DOHH2 (cell line): ENCODE data around the gene MON2.
"Not testable (repeated sequence)": the region's sequence is repeated elsewhere in the genome, so short reads cannot be mapped to it uniquely, and the experiment has no call there.

Experiments used
- H3F3A ChIP-seq: fragments of 200-600 bp; sonication (generic), shearing (Covaris generic); 2 replicates; pipeline ENCODE4 v1.6.0; 2016; ENCODE audit warnings: antibody characterized with exemption, mild to moderate bottlenecking; ENCODE audit not compliant: control insufficient read depth, insufficient read depth
- H3K27ac ChIP-seq: fragments of 200-600 bp; sonication (generic); 2 replicates; pipeline ENCODE4 v1.5.1; 2014; ENCODE audit warnings: low read depth, mild to moderate bottlenecking, low read length, moderate library complexity
- H3K27me3 ChIP-seq: fragments of 200-600 bp; sonication (generic); 2 replicates; pipeline ENCODE4 v1.6.1; 2014; ENCODE audit warnings: mild to moderate bottlenecking, low read length, mixed read lengths; ENCODE audit not compliant: control insufficient read depth
- H3K36me3 ChIP-seq: fragments of 200-600 bp; sonication (generic); 2 replicates; pipeline ENCODE4 v1.6.1; 2014; ENCODE audit warnings: mild to moderate bottlenecking, low read length, moderate library complexity, mixed read lengths; ENCODE audit not compliant: control insufficient read depth
- H3K4me1 ChIP-seq: fragments of 200-600 bp; sonication (generic); 2 replicates; pipeline ENCODE4 v1.6.1; 2014; ENCODE audit warnings: mild to moderate bottlenecking, low read length, mixed read lengths; ENCODE audit not compliant: control insufficient read depth
- H3K4me2 ChIP-seq: fragments of 200-600 bp; sonication (generic); 2 replicates; pipeline ENCODE4 v1.6.0; 2014; ENCODE audit warnings: mild to moderate bottlenecking, low read length, moderate library complexity
- H3K4me3 ChIP-seq: fragments of 200-600 bp; sonication (generic); 2 replicates; pipeline ENCODE4 v1.5.1; 2014; ENCODE audit warnings: mild to moderate bottlenecking, low read length, mixed read lengths
- H3K79me2 ChIP-seq: fragments of 200-600 bp; sonication (generic); 2 replicates; pipeline ENCODE4 v1.6.1; 2014; ENCODE audit warnings: mild to moderate bottlenecking, low read length, mixed read lengths; ENCODE audit not compliant: control insufficient read depth
- H3K9me2 ChIP-seq: fragments of 200-600 bp; sonication (generic); replicated peaks from 2 replicates; pipeline ENCODE4 v1.6.1; 2014; ENCODE audit warnings: mild to moderate bottlenecking, low read length, mixed read lengths; ENCODE audit not compliant: control insufficient read depth
- H3K9me3 ChIP-seq: fragments of 200-600 bp; sonication (generic); 2 replicates; pipeline ENCODE4 v1.6.1; 2014; ENCODE audit warnings: antibody characterized with exemption, low read length, mixed read lengths; ENCODE audit not compliant: control insufficient read depth, insufficient read depth
- H4K20me1 ChIP-seq: fragments of 200-600 bp; sonication (generic); 2 replicates; pipeline ENCODE4 v1.6.0; 2014; ENCODE audit warnings: low read depth, mild to moderate bottlenecking, antibody characterized with exemption, low read length, moderate library complexity; ENCODE audit not compliant: control insufficient read depth, insufficient read depth
- EZH2phosphoT487 ChIP-seq: fragments of 200-600 bp; sonication (generic); IDR thresholded peaks from 2 replicates; pipeline ENCODE4 v1.6.1; 2017; ENCODE audit warnings: borderline replicate concordance, mild to moderate bottlenecking, antibody characterized with exemption, low read length, moderate library complexity, mixed read lengths
- TF ChIP-seq, protein P1 (sequence below): fragments of 200-600 bp; sonication (generic); IDR thresholded peaks from one replicate; pipeline ENCODE4 v1.5.1; 2014; ENCODE audit warnings: antibody characterized with exemption, mild to moderate bottlenecking, low read depth, low read length; ENCODE audit not compliant: poor library complexity, severe bottlenecking

Gene MON2

DNA sequence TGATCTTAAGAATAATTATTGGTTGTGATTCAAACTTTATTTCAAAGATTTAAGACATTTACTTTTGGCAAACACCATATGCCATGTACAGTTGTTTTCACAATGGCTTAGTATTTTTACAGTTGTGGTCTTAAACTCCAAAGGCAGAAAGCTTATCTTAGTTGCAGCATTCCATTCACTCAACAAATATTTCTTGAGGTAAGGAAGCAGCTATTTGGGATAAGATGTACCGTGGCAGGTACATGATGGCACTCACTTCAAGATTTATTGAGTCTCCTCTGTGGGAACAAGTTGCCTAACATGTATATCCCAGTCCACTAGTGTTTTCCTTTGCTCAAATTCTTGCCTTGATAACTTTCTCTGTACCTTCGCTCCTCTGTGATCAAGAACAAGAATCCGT lies 8.0 kb upstream of the MON2 start:
- H3K27me3 ChIP-seq: no peaks in the 10 kb centered on the region
- no peak for TF ChIP-seq EZH2phosphoT487
- TF ChIP-seq, protein P1, sequence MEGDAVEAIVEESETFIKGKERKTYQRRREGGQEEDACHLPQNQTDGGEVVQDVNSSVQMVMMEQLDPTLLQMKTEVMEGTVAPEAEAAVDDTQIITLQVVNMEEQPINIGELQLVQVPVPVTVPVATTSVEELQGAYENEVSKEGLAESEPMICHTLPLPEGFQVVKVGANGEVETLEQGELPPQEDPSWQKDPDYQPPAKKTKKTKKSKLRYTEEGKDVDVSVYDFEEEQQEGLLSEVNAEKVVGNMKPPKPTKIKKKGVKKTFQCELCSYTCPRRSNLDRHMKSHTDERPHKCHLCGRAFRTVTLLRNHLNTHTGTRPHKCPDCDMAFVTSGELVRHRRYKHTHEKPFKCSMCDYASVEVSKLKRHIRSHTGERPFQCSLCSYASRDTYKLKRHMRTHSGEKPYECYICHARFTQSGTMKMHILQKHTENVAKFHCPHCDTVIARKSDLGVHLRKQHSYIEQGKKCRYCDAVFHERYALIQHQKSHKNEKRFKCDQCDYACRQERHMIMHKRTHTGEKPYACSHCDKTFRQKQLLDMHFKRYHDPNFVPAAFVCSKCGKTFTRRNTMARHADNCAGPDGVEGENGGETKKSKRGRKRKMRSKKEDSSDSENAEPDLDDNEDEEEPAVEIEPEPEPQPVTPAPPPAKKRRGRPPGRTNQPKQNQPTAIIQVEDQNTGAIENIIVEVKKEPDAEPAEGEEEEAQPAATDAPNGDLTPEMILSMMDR: no peak
- H3K4me2 ChIP-seq: no peak overlapping the region
- no peak overlapping the region for H3K4me3 ChIP-seq
- no peak overlapping the region for H3K27ac ChIP-seq
- no peaks in the 10 kb centered on the region for H4K20me1 ChIP-seq
- H3K36me3 ChIP-seq: no peaks in the 10 kb centered on the region
- no peaks in the 10 kb centered on the region for H3K4me1 ChIP-seq
- peaks cover 12% of the 10 kb centered on the region; the same call in 1 of the 2 replicates for H3K9me3 ChIP-seq
- H3K79me2 ChIP-seq: no peaks in the 10 kb centered on the region
- no peaks in the 10 kb centered on the region for H3F3A ChIP-seq
- H3K9me2 ChIP-seq: no peaks in the 10 kb centered on the region

DNA sequence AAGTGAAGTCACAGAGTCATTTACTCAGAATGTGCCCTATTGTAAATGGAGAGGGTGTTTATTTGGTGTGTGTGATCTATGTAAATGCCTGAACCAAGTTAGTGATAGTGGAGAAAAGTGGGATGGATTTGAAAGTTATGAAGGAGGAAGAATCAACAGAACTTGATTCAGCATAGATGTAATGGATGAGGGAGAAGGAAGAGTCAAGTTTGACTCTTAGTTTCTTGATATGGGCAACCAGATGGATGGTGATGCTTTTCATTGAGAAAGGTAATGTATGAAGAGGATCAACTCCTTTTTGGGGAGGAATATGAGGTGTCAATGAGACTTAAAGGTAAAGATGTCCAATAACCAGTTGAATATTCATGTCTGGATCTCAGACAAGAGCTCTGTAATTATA lies 6.7 kb upstream of the MON2 start:
- Histone ChIP-seq H3K4me1 (no peaks in the 10 kb centered on the region), H3F3A (no peaks in the 10 kb centered on the region), H3K4me2 (no peak overlapping the region), H3K9me3 (peaks cover 12% of the 10 kb centered on the region; the same call in 1 of the 2 replicates), H3K27me3 (no peaks in the 10 kb centered on the region), H3K27ac (no peak overlapping the region), H4K20me1 (no peaks in the 10 kb centered on the region), H3K79me2 (no peaks in the 10 kb centered on the region), H3K36me3 (no peaks in the 10 kb centered on the region), H3K4me3 (no peak overlapping the region), H3K9me2 (no peaks in the 10 kb centered on the region)
- TF ChIP-seq EZH2phosphoT487: no peak
- TF ChIP-seq, protein P1: no peak

DNA sequence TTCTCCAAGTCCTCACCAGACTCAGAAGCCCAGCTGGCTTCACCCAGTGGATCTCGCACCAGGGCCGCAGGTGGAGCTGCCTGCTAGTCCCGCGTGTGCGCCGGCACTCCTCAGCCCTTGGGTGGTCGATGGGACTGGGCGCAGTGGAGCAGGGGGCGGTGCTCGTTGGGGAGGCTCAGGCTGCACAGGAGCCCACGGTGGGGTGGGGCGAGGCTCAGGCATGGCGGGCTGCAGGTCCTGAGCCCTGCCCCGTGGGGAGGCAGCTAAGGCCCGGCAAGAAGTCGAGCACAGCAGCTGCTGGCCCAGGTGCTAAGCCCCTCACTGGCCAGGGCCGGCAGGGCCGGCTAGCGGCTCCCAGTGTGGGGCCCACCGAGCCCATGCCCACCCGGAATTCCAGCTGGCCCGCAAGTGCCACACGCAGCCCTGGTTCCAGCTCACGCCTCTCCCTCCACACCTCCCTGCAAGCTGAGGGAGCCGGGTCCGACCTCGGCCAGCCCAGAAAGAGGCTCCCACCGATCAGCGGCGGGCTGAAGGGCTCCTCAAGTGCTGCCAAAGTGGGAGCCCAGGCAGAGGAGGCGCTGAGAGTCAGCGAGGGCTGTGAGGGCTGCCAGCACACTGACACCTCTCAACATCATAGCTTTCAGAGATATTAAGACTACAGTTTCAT lies 5.3 kb upstream of the MON2 start:
- not testable (repeated sequence) for H3K9me2 ChIP-seq, H3F3A ChIP-seq, H3K36me3 ChIP-seq, H3K79me2 ChIP-seq, H3K27ac ChIP-seq, H3K4me2 ChIP-seq, H3K4me1 ChIP-seq, H3K4me3 ChIP-seq, H3K27me3 ChIP-seq, H4K20me1 ChIP-seq
- peaks cover 12% of the 10 kb centered on the region; the same call in 1 of the 2 replicates for H3K9me3 ChIP-seq

DNA sequence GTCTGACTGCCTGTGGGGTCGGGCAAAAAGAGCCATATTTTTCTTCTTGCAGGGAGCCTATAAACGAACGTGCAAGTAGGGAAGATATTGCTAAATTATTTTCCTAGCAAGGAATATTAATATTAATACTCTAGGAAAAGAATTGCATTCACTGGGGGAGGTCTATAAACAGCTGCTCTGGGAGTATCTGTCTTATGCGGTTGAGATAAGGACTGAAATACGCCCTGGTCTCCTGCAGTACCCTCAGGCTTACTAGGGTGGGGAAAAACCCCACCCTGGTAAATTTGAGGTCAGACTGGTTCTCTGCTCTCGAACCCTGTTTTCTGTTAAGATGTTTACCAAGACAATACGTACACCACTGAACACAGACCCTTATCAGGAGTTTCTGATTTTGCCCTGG lies 3.4 kb upstream of the MON2 start:
- not testable (repeated sequence) for H3K27ac ChIP-seq, H3K27me3 ChIP-seq, H3F3A ChIP-seq, H4K20me1 ChIP-seq, H3K4me1 ChIP-seq, H3K36me3 ChIP-seq, H3K4me3 ChIP-seq, H3K9me2 ChIP-seq, H3K4me2 ChIP-seq
- Histone ChIP-seq H3K79me2 (peaks cover 22% of the 10 kb centered on the region), H3K9me3 (peaks cover 12% of the 10 kb centered on the region; the same call in 1 of the 2 replicates)
